GM21825 (cell line): Measurements from ENCODE around the gene TMEM252.
A peak's percentile ranks its signal among the peaks of the same experiment; 100 is the strongest.

ENCODE experiments used
- ATAC-seq: cut with Tn5 transposase; IDR thresholded peaks from one replicate; pipeline ENCODE4 v1.9.1; 2021; ENCODE audit warnings: mild to moderate bottlenecking, moderate library complexity; ENCODE audit not compliant: unreplicated experiment

The TMEM252 gene

GRCh38 chr9:68540712-68541535, at the start of gene TMEM252:
TMEM252 (minus strand) TSS chr9:68540883; CDS start chr9:68540814, 69 bp downstream.
- ATAC-seq, result no peak

GRCh38 chr9:68585034-68585761, 44.5 kb upstream of the TMEM252 start:
- no peak for ATAC-seq

- no peak for ATAC-seq
These were observed 43.7 kb upstream of the TMEM252 start for GRCh38 chr9:68584189-68585033.

GRCh38 chr9:68581696-68582095, 41.0 kb upstream of the TMEM252 start:
- ATAC-seq, result no peak

- peak; percentile 84 for ATAC-seq
These were observed 37.3 kb upstream of the TMEM252 start for GRCh38 chr9:68577774-68578591.

- no peak for ATAC-seq
These were observed 35.1 kb upstream of the TMEM252 start for GRCh38 chr9:68575817-68576216.

- no peak for ATAC-seq
These were observed 33.5 kb upstream of the TMEM252 start for GRCh38 chr9:68574150-68574549.

- ATAC-seq, result no peak
These were observed 26.9 kb upstream of the TMEM252 start for GRCh38 chr9:68567565-68567964.

GRCh38 chr9:68562461-68562860, 21.8 kb upstream of the TMEM252 start:
- no peak for ATAC-seq

GRCh38 chr9:68560071-68560844, 19.6 kb upstream of the TMEM252 start:
- ATAC-seq, result no peak

GRCh38 chr9:68558545-68558944, 17.9 kb upstream of the TMEM252 start:
- ATAC-seq, result no peak

- no peak for ATAC-seq
These were observed 14.9 kb upstream of the TMEM252 start for GRCh38 chr9:68555437-68556150.

GRCh38 chr9:68552700-68553476, 12.2 kb upstream of the TMEM252 start:
- no peak for ATAC-seq

GRCh38 chr9:68551191-68551590, 10.5 kb upstream of the TMEM252 start:
- ATAC-seq, result no peak

- ATAC-seq, result no peak
These were observed 7.6 kb upstream of the TMEM252 start for GRCh38 chr9:68548241-68548640.

GRCh38 chr9:68547417-68547816, 6.7 kb upstream of the TMEM252 start:
- ATAC-seq, result no peak

GRCh38 chr9:68546596-68547390, 6.1 kb upstream of the TMEM252 start:
- ATAC-seq, result peak; percentile 86
